NT2/D1 (cell line): ENCODE results near the gene HAND2.

Experiments used
- SUZ12 ChIP-seq: IDR thresholded peaks from 2 replicates; pipeline ENCODE4 v1.6.1; 2011; ENCODE audit not compliant: insufficient read length, insufficient read depth; ENCODE audit errors: extremely low read depth
- ZNF274 ChIP-seq: IDR thresholded peaks from 2 replicates; pipeline ENCODE4 v1.6.1; 2011; ENCODE audit warnings: mild to moderate bottlenecking, low read depth, low read length

- TF ChIP-seq ZNF274, result no peak
- TF ChIP-seq SUZ12, result peak; percentile 80
These were observed 20.7 kb downstream of the HAND2 start for GRCh38 chr4:173509036-173510001.
